ENCODE measurements around the gene ANGEL1.

ANGEL1 gene

DNA sequence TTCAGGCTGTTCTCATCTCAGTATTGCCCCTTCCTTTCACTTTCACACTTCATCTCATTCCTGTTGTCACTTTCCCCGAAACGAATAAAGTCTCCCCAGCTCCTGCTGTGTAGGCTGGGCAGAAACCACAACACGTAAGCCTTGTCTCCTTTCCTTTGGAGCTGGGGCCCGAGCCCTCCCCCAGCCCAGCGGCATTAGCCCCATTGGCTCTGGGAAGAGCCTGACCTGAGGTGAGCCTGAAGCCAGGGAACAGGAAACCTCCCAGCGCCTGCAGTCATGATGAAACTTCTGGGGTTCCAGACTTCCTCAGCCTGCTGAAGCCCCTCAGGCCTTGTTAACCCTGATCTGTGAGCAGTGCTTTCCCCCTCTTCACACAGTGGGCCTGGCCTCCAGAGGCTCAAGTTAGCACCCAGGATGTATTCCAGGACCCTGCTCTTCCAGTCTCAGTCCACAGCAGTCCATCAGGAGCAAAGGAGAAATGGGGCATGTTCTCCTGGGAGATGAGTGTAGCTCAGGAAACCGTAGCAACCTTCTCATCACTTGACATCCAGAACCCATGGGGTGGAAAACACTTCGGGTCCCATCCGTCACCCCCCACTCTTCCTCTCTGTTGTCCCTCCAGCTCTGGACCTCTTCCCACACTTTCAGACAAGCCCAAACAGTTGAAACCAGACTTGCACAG is 29.7 kb downstream of the ANGEL1 start:
- TF ChIP-seq, protein P1, sequence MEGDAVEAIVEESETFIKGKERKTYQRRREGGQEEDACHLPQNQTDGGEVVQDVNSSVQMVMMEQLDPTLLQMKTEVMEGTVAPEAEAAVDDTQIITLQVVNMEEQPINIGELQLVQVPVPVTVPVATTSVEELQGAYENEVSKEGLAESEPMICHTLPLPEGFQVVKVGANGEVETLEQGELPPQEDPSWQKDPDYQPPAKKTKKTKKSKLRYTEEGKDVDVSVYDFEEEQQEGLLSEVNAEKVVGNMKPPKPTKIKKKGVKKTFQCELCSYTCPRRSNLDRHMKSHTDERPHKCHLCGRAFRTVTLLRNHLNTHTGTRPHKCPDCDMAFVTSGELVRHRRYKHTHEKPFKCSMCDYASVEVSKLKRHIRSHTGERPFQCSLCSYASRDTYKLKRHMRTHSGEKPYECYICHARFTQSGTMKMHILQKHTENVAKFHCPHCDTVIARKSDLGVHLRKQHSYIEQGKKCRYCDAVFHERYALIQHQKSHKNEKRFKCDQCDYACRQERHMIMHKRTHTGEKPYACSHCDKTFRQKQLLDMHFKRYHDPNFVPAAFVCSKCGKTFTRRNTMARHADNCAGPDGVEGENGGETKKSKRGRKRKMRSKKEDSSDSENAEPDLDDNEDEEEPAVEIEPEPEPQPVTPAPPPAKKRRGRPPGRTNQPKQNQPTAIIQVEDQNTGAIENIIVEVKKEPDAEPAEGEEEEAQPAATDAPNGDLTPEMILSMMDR (IDR thresholded peaks at IDR 0.05; ENCODE audit: low read depth, low read length) = no peak
- H3K4me3 ChIP-seq (ENCODE audit: low read depth, low read length) = no peak overlapping the region

DNA sequence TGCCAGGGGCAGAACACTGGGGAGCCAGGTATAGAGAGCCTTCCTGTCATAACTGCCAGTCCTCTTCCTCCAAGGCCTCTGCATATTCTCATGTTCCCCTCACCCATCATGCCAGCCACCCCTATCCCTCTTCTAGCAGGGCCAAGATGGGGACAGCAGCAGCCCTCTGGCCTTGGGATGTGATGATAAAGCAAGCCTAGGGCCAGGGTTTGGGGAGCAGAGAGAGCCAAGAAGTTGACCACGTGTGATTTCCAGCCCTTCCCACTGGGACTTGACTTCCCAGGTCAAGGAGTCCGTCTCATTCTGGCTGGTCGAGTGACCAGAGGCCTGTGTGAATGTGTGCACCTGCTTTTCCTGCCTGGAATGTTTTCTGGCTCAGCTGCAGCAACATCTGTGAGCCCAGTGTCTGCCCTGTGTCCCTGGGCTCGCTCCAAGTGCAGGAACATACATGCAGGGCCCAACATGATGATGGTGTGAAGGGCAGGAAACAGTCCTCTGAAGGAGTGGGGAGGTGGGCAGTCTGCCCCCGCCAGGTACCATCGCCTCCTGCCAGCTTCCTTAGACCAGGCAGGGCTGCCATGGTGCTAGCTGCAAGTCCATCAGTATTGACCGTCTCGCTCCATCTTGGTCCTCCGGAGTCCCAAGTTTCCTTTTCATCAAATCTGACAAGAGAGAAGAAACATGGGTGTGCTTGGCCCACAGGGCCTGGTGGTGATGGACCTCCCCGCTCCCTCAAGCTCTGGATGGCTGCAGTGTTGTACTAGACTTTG is 30.4 kb downstream of the ANGEL1 start:
- no peak overlapping the region for H3K4me3 ChIP-seq (ENCODE audit: low read depth, low read length)
- TF ChIP-seq, protein P1 (IDR thresholded peaks at IDR 0.05; ENCODE audit: low read depth, low read length) = no peak

DNA sequence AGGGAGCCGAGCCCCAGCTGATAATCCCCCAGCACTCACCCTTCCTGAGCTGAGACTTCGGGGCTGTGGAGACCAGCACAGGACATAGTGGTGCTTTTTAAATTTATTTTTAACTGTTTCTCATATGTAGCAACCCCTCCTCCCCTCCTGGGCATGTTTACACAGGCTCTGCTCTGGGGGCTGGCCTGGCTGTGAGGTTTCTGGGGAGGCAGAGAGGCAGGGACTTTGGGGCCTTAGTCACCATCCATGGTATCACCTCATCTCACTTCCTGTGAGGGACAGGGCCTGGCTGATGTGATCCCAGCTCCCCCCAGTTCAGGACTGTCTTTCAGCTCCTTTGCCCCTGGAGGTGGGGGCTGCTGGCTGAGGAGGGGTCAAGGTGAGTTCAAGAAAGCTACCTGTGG is 31.0 kb downstream of the ANGEL1 start:
- no peak overlapping the region for H3K4me3 ChIP-seq (ENCODE audit: low read depth, low read length)
- TF ChIP-seq, protein P1 (IDR thresholded peaks at IDR 0.05; ENCODE audit: low read depth, low read length) = no peak

DNA sequence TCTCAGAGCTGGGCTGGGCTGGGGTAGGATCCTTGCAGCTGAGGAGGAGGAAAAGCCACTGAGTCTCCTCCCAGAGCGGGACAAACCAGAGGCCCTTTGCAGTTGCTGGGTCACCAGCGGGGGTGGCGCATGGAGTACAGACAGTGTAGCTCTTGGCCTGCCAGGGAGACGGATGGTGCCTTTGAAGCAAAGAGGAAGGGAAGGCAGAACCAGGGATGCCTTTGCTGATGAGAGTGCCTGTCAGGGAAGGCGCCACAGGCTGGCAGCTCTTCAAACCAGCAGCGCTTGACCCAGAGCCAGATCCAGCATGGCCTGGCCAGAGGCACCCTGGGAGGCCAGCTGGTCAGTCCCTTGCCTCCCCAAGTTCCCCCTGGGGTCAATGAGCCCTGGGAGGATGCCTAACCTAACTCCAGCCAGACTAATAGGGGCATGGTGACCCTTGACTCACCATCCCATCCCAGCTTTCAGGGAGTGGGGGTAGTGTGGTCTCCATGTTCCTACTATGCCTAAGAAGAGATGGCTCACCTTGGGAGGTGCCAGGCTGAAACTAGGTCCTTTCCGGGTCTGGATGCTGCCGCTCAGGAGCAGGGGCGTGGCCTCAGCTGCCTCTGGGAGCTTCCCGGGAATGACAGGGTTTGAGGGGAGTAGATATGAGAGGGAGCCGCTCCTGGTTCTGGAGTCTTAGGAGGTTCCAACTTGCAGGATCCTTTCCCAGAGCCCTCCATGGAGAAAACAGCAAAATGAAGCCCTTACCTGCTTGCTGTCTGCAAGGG is 31.6 kb downstream of the ANGEL1 start:
- no peak overlapping the region for H3K4me3 ChIP-seq (ENCODE audit: low read depth, low read length)
- TF ChIP-seq, protein P1 (IDR thresholded peaks at IDR 0.05; ENCODE audit: low read depth, low read length) = no peak

DNA sequence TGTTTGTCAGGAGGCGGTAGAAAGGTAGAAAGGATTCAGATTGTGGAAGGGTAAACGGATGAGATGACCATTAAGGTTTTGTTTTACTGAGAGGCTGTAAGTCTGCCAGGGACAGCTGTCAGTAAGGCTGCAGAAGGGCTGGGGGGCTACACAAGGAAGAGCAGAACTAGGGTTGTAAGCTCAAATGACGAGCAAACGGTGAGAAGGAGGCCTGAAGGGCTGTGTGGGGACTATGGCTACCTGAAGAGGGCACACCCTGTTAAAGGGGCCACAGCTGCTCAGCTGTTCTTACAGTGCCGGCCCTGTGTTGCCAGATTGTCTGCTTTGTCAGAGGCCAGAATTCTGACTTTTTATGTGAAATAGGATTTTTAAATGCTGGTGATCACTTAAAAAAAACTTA is 32.3 kb downstream of the ANGEL1 start:
- H3K4me3 ChIP-seq (ENCODE audit: low read depth, low read length) = no peak overlapping the region
- TF ChIP-seq, protein P1 (IDR thresholded peaks at IDR 0.05; ENCODE audit: low read depth, low read length) = no peak

DNA sequence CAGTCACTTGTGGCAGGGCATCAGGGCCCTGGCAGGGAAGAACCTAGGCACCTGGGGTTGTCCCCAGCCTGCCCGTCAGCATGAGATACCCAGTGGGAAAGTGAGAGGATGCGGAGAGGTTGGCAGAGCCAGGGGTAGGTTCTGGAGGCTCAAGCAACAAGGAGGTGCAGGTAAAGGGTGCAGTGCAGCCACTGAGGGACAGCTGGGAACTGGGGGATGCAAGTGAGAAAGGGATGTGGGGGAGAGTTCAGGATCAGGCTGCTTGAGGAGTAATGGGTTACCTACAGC is 32.7 kb downstream of the ANGEL1 start:
- TF ChIP-seq, protein P1 (IDR thresholded peaks at IDR 0.05; ENCODE audit: low read depth, low read length) = no peak
- H3K4me3 ChIP-seq (ENCODE audit: low read depth, low read length) = no peak overlapping the region

Data from WI38 (cell line).